RWPE1 (cell line): ENCODE data around the gene HOXA7.

Experiments
- CTCF ChIA-PET: fragments of 350-600 bp; sonication (Branson Sonifier 250); formaldehyde crosslinking; extraction: SDS; loops from one replicate; lab custom pipeline; 2021; lab: Yijun Ruan, JAX
- POLR2A ChIA-PET: fragments of 400-600 bp; formaldehyde crosslinking; extraction: SDS; loops from one replicate; lab custom pipeline; 2020; ENCODE audit warnings: antibody characterized with exemption; ENCODE audit not compliant: low non-redundant PET; lab: Yijun Ruan, JAX
- DNase-seq: peaks from one replicate; pipeline ENCODE4 v3.0.0; 2012; ENCODE audit warnings: low spot score
- H3K27ac ChIP-seq: fragments of 450-650 bp; 2 replicates; pipeline ENCODE4 v1.5.1; 2017
- TF ChIP-seq, protein P1 (sequence below): fragments of 450-650 bp; conservative IDR thresholded peaks from 2 replicates; pipeline ENCODE4 v1.5.1; 2017; ENCODE audit warnings: low read depth, mild to moderate bottlenecking

Gene HOXA7

DNA sequence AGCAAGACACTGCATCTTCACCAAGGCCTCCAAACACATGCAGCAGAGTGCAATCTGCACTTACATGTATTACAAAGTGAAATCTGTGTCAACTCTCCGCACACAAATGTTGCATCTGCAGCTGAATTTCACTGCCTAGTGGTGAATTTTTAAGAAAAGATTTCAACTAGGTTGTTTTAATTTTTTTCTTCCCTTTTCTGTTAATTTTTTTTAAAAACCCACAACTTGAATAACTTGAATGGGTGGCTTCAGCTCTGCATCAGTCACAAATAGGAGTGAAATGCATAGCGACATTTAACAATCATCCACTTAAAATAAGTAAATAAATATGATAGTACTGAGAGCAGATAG is 37.5 kb upstream of the HOXA7 start:
- POLR2A ChIA-PET = interaction anchor here (0.7 kb wide), 1 partner anchor 386 kb away, joined by 3 read pairs; no protein-coding TSS in a partner anchor

DNA sequence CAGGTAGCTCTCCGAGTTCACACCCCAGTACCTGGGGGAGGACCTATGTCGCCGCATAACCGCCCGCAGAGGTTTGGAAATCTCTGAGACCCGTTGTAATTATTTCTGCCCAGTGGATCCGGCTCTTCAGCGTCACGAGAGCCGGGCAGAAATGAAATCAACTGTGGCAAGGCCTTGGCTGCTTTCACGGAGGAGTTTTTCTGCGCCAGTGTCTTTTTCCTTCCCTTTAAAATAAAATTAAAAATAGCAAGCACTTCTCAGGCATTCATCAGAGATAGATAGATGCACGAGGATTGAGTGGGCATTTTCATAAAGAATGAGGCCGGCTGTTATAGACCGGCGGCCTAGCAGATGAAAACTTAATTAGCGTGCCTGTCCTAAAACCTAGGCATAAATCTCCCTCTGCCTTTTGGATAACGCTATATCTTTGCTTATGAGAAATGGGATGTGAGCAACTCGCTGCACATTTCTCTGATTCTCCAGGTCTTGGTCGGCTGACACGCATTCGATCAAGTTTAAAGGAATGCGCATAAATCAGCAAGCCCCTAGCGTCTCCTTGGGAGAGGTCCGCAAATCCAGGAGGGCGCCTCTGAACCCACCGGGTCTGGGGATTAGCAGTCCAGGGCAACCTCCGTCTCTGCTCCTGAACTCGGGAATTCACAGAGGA is 37.0 kb upstream of the HOXA7 start:
- peak overlapping the region; percentile 90 for H3K27ac ChIP-seq
- POLR2A ChIA-PET = no interaction called here
- TF ChIP-seq, protein P1, sequence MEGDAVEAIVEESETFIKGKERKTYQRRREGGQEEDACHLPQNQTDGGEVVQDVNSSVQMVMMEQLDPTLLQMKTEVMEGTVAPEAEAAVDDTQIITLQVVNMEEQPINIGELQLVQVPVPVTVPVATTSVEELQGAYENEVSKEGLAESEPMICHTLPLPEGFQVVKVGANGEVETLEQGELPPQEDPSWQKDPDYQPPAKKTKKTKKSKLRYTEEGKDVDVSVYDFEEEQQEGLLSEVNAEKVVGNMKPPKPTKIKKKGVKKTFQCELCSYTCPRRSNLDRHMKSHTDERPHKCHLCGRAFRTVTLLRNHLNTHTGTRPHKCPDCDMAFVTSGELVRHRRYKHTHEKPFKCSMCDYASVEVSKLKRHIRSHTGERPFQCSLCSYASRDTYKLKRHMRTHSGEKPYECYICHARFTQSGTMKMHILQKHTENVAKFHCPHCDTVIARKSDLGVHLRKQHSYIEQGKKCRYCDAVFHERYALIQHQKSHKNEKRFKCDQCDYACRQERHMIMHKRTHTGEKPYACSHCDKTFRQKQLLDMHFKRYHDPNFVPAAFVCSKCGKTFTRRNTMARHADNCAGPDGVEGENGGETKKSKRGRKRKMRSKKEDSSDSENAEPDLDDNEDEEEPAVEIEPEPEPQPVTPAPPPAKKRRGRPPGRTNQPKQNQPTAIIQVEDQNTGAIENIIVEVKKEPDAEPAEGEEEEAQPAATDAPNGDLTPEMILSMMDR = no peak
- CTCF ChIA-PET = interaction anchor here (0.7 to 0.8 kb wide), 2 partner anchors 413 to 534 kb away, joined by 3 to 7 read pairs; no protein-coding TSS in a partner anchor
- DNase-seq = no peak

More for the DNA sequence above, 37.5 kb upstream of the HOXA7 start:
- CTCF ChIA-PET = interaction anchor here (0.7 to 0.8 kb wide), 2 partner anchors 412 to 534 kb away, joined by 3 to 7 read pairs; no protein-coding TSS in a partner anchor
- no peak for DNase-seq
- TF ChIP-seq, protein P1 = no peak
- H3K27ac ChIP-seq = peak overlapping the region; percentile 90

GRCh38 chr7:27192546-27193334 is 36.3 kb upstream of the HOXA7 start:
- POLR2A ChIA-PET = no interaction called here
- peak overlapping the region; percentile 90 for H3K27ac ChIP-seq
- no peak for DNase-seq
- TF ChIP-seq, protein P1 = no peak
- CTCF ChIA-PET = interaction anchor here (0.7 kb wide), 1 partner anchor 503 kb away, joined by 4 read pairs; no protein-coding TSS in a partner anchor

DNA sequence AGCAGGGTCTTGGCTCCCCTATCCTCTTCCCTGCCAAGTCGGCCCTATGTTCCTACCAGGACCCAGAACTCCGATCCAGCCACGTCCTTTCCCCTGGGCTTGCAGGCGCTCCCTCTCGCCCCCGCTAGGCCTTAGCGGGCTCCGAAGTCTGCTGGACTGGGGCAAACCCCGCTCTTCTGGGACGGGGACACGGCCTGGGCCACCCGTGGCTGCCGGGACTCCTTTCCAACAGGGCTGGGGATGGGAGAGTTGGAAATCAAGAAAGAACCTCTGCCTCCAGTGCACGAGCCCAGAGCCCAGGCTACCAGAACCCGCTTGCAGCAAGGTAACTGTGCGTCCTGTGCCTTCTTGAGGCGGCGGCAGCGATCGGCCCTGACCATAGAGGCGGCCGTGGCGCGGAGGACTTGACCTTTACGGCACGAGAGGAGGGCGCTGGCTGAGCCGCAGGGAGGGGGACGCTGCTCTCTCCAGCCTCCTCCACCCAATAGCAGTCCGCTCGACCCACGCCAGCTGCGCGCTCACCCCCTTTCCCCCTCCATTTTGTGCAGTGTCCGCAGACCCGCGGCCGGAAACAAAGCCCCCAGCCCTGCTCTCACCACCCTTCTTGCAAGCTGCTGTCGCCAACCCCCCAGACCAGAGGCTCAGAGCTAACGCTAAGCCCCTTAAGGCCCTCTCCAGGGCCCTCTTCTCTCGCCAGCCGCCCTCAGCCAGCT is 35.5 kb upstream of the HOXA7 start:
- H3K27ac ChIP-seq = peak overlapping the region; percentile 90
- DNase-seq = no peak
- POLR2A ChIA-PET = no interaction called here
- CTCF ChIA-PET = interaction anchor here (0.6 to 0.7 kb wide), 2 partner anchors 502 to 575 kb away, joined by 4 read pairs; no protein-coding TSS in a partner anchor
- TF ChIP-seq, protein P1 = no peak

- no peak for DNase-seq
- TF ChIP-seq, protein P1 = no peak
- H3K27ac ChIP-seq = peak overlapping the region; percentile 90
- CTCF ChIA-PET = interaction anchor here (0.6 kb wide), 1 partner anchor 575 kb away, joined by 4 read pairs; no protein-coding TSS in a partner anchor
- POLR2A ChIA-PET = no interaction called here
Measured at GRCh38 chr7:27191161-27191731, 34.8 kb upstream of the HOXA7 start.
